Measurements from ENCODE around the gene C1orf141.
A peak's percentile ranks its signal among the peaks of the same experiment; 100 is the strongest.
"Not testable (repeated sequence)": the region's sequence is repeated elsewhere in the genome, so short reads cannot be mapped to it uniquely, and the experiment has no call there.

The C1orf141 gene
- 0 reads per million in 4 donors for total RNA-seq

GRCh38 chr1:67134695-67135094, at the start of gene C1orf141:
Gene C1orf141 (minus strand): TSS chr1:67134970. CDS start chr1:67127240, 7,730 bp downstream.
- no peak for DNase-seq

DNA sequence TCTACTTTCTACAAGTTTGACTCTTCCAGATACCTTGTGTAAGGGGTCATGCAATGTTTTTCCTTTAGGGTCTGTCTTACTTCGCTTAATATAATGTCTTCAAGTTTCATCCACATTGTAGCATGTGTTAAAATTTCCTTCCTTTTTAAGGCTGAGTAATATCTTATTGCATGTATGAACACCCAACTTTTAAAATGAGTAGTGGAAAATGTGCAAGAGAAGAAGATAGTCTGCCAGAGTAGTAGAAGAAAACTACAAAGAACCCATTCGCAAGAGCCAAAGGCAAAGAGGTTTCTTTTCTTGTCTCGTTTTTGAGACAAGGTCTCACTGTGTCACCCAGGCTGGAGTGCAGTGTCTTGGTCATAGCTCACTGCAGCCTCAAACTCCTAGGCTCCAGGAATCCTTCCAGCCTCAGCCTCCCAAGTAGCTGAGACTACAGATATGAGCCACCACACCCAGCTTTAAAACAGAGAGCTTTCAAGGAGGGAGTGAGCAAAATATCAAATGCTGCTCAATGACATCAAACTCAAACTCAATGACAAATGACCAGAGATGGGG, 40.8 kb upstream of the C1orf141 start:
- DNase-seq, result peak in 1 of 5 donors; percentile 40

GRCh38 chr1:67174716-67175284, 40.0 kb upstream of the C1orf141 start:
- DNase-seq, result peak in 1 of 5 donors; percentile 54

DNA sequence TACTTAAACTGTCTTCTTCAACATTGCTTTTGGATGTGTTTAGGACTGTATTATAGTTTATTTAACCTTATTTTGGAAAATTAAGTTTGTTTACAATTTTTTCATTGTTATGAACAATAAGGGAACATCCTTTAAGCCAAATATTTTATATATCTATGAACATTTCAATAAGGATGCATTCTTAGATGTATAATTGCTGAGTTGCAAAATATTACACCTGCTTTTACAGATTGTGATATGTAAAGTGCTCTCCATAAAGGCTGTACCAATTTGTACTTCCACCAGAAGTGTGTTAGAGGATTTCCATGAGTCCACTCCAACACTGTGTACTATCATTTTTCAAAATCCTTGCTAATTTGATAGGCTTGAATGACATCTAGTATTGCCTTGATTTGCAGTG, 39.2 kb upstream of the C1orf141 start:
- DNase-seq, result no peak

DNA sequence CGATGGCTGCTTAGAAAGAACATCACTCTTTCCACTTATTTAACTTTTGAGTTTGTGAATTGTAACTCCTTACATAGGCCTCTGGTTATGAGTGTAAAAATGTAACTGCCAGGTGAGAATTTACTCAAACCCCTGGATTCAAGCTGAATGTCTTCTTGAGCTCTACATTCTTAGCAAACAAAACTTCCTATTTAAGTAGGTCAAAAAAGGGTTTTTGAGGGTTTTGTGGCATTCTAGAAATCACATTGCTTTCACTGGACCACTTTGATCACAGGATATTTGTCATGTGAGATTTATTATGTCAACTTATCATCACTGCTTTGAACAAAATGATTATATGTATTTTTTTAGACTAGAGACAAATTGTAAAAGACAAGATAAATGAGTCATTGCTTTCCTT, 37.2 kb upstream of the C1orf141 start:
- DNase-seq, result peak in 1 of 5 donors; percentile 88

DNA sequence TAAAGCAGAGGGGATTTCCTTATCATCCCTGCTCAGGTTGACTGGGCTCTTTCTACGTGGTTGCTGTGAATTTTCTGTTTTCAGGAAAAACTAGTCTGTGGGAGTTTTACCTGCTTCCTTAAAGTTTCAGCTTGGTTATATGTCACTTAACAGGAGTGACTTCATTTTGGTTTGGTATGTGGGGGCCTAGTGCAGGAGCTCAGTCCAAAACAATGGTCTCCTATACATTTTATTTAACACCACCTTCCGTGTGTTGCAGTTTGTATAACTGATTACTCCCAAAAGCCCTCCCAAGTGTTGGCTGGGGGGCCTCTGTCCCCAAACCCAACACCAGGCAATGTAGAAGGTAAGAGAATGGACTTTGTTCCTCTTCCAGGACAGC, 36.8 kb upstream of the C1orf141 start:
- DNase-seq, result no peak

GRCh38 chr1:67170751-67171573, 36.2 kb upstream of the C1orf141 start:
- peak in 1 of 5 donors; percentile 81 for DNase-seq

DNA sequence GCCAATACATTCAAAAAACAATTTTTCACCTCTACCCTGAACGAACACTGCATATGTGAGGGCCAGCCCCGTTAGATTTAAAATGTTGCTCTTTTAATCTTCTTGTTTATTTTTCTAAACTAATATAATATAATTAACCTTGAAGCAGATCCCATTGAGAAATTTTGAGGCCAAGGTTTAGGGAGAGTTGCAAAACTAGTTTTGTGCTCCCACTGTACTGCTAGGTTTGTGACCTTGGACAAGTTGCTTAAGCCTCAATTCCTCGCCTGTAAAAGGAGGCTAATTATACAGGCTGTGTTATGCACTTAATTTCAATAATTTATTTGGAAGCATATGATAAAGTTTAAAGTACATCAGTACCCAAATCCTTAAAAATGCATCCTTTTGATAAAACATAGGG, 35.2 kb upstream of the C1orf141 start:
- DNase-seq, result no peak

GRCh38 chr1:67169496-67169895, 34.7 kb upstream of the C1orf141 start:
- no peak for DNase-seq

DNA sequence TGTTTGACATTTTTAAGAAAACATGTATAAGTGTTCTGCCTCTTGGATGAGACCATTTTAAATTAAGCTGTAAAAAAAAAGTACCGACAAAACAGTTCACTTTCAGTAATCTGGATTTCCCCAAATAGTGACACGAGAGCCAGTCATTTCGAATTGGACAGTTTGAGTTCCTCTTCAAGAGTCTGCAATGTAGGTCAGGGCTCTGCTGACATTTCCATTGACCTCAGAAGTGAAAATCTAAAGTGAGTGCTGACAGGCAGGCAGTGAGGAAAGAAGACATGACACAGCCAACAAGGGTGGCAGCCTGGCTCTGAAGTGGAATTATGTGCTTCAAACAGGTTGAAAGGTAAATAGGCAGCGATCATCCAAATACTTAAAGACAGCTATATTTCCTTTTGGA, 31.4 kb upstream of the C1orf141 start, which contains the start of gene IL23R:
Gene IL23R, plus strand, starts transcription at position 259 of the 400 bp plus-strand sequence. CDS start 1,667 bp downstream, outside the sequence.
- DNase-seq, result peak in 1 of 5 donors; percentile 88

- DNase-seq, result peak in 1 of 5 donors; percentile 48
Observed at GRCh38 chr1:67165468-67166041, 30.8 kb upstream of the C1orf141 start.

GRCh38 chr1:67162954-67163353, 28.2 kb upstream of the C1orf141 start:
- DNase-seq, result peak in 1 of 5 donors; percentile 91

DNA sequence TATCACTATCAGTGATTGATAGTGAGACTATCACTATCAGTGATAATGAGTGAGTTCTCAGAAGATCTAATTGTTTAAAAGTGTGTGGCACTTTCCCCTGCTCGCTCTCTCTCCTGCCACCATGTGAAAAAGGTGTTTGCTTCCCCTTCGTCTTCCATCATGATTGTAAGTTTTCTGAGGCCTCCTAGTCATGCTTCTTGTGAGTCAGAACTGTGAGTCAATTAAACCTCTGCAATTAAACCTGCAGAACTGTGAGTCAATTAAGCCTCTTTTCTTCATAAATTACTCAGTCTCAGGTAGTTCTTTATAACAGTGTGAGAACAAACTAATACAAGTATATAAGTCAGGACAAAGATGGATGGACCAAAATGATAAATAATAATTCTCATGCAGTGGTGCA, 24.5 kb upstream of the C1orf141 start:
- DNase-seq, result peak in 1 of 5 donors; percentile 62

- DNase-seq, result no peak
Observed at GRCh38 chr1:67158401-67158800, 23.6 kb upstream of the C1orf141 start.

- no peak for DNase-seq
Observed at GRCh38 chr1:67150931-67151330, 16.2 kb upstream of the C1orf141 start.

- DNase-seq, result peak; percentile 23 to 70 (median 36)
Observed at GRCh38 chr1:67149179-67149770, 14.5 kb upstream of the C1orf141 start.

- DNase-seq, result no peak
Observed at GRCh38 chr1:67148516-67149178, 13.9 kb upstream of the C1orf141 start.

GRCh38 chr1:67147973-67148372, 13.2 kb upstream of the C1orf141 start:
- DNase-seq, result not testable (repeated sequence)

DNA sequence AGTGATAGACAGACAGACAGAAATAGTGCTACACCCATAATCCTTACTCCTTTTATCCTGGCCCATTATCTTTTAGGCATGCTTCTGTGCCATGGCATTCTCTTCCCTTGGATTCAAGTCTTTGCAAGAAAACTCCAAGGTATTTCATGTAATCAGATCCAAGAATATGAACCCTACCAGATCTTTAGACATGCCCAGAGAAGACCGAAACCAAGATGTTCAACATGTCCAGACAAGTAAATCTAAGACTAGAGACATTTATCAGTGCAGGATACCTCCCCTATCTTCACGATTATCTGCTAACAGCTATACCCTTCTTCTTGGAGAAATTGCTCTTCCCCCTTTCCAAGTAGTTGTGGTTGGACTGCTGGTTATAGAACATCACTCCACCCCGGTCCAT, 11.8 kb upstream of the C1orf141 start:
- no peak for DNase-seq

GRCh38 chr1:67146101-67146500, 11.3 kb upstream of the C1orf141 start:
- DNase-seq, result no peak

DNA sequence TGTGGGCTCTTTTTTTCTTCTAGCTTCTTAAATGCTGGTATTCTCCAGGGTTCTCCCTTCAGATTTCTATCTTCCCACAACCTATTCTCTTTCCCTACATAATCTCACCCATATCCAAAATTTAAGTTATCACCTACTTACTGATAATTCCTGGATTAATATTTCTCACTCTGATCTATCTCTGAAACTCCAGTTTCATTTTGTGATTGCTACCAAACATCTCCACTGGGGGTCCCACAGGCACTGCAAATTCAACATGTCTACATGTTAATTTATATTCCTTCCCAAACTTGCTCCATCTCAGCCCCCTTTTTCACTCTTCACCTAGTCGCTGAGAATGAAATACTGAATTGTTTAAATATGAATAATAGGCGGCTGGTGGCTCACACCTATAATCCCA, 9.9 kb upstream of the C1orf141 start:
- peak in 2 of 5 donors; percentile 8 to 31 for DNase-seq

GRCh38 chr1:67143966-67144365, 9.2 kb upstream of the C1orf141 start:
- no peak for DNase-seq
